Activated CD8-positive, alpha-beta memory T cell treated with anti-CD3 and anti-CD28 coated beads for 24 hours (primary cell): ENCODE measurements around the gene RUNX1.

Source experiments
- DNase-seq: peaks from one replicate; pipeline ENCODE4 v3.0.0-alpha.2; 2020

The RUNX1 gene

DNA sequence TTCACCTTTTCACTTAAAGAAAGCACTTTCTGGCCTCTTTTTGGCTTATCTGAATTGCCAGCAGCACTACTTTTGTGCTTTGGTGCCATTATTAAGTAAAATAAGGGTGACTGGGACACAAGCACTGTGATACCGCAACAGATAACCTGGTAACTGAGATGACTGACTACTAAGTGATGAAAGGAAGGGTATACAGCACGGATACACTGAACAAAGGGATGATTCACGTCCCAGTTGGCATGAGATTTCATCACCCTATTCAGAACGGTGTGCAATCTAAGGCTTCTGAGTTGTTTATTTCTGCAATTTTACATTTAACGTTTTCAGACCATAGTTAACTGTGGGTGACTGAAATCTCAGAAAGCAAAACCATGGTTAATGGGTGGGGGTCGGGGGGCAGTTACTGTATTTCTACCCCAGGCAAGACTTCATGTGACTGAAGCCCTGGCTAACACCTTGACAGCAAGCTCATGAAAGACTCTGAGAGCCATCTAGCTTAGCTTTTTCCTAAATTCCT, 277.5 kb downstream of the RUNX1 start:
- DNase-seq: no peak

DNA sequence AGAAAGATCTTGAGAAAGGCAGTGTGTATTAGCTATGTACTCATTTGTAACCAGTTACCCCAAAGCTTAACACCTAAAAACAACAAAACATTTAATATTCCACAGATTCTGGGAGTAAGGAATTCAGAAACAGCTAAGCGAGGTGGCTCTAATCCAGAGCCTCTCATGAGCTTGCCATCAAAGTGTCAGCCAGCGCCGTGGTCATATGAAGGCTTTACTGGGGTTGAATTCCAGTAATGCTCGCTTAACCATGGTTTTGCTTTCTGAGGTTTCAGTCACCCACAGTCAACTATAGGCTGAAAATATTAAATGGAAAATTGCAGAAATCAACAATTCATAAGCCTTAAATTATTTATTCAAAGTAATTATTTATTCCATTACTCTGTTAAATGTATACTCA, 278.5 kb downstream of the RUNX1 start:
- no peak for DNase-seq

DNA sequence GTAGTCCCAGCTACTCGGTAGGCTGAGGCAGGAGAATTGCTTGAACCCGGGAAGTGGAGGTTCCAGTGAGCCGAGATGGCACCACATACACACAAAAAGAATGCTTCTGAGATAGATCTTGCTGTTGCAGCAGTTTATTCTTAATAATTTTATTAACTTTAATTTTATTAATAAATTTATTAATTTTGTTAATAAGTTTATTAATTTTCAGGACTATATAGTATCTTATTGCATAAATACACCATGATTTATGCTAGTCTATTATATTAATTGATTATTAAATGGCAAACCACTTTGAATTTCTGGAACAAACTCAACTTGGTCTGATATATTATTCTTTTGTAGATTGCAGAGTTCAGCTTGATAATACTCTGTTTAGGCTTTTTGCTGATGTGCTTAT, 280.8 kb downstream of the RUNX1 start:
- DNase-seq: no peak

DNA sequence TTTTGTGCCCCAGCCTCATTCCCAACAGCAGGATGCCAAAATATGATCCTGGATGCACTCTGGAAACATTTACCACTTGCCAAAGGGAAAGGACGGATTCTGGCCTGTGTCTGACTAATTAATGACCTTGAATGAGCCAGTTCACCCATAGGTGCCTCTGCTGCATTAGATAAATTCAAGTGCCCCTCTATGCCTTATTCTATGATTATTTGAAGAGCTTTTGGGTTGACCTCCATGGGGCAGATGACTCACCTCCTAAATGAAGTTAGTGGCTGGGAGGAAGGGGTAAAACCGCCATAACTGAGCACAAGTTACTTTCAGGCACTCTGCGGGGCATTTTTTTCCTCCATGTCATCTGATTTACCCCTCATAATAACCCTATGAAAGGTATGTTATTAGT, 282.2 kb downstream of the RUNX1 start:
- no peak for DNase-seq

DNA sequence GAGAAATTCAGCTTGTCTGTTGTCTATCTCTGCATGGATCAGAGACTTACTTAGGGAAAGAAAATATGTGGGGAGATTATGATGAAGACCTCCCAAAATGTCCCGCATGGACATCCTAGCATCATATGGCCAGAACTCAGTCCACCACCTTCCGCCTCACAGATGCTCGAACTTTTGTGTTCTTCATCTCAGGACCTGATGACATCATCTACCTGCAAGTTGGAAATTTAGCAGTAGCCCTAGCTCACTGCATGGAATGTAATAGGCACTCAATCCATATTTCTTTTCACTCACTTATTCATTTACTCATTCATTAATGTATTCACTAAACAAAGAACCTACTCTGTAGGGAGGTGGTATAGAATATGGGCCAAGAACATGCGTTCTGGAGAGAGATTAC, 283.5 kb downstream of the RUNX1 start:
- DNase-seq: no peak

DNA sequence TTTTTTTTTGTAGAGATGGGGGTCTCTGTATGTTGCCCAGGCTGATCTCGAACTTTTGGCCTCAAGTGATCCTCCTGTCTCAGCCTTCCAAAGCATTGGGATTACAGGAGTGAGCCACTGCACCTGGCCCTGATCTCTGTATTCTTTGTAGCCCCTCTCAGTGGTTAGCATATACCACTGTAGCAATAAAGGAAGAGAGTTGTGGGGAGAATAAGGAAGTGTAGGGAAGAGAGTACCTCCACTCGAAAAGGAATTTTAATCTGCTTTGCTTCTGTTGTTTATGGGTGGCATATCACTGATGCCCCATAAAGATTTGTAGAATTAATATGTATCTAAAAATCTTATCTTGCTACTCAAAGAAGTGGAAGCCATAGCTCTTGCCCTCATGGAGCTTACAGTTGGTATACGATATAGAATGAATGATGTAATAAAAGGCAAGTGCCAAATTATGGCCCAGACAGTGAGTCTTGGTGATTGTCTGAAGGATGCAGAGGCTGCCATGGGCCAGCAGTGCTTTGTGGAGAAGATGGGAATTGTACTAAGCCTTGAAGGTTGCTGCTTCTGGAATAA, 284.3 kb downstream of the RUNX1 start:
- DNase-seq: no peak

DNA sequence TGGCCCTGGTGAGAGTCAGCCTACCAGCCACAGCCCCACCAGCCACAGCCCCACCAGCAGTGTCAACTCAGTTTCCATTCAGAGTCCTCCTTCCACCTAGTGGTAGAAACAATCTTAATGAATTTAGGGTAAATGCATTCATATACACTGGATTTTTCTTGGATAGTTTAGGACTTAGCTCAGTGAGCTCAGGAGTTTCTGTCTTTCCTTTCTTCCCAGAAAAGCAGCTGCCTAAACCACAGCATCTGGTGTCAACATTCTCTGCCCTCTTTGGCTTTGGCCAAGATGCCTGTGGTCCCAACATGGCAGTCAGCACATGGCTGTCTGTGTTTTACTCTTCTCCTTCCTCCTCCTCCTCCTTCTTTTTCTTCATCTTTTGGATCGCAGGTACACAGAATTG, 286.3 kb downstream of the RUNX1 start:
- DNase-seq: no peak

DNA sequence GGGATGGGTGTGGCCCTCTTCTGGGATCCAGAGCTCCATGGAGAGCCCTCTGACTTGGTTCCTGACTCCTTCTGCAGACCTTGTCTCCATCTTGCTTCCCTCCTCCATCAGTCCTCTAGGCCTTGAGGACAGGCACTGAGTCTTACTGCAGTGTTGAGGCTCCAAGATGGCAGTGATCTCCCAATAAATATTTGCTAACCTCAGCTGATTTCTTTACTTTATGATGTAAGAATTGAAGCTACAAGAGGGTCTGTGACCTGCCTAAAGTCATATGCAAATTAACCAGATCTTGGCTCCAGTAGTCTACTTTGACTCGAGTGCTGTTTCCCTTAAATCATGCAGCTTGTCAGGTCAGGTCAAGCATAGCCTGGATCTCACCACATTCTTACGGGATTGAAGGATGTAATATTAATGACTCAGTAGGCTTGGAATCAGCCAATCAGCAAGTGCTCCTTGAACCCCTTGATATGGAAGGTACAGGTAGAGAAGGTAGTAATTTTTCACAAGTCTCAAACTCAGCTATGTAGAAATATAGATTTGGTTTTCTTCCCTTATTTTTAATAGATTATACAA, 287.3 kb downstream of the RUNX1 start:
- DNase-seq: no peak

DNA sequence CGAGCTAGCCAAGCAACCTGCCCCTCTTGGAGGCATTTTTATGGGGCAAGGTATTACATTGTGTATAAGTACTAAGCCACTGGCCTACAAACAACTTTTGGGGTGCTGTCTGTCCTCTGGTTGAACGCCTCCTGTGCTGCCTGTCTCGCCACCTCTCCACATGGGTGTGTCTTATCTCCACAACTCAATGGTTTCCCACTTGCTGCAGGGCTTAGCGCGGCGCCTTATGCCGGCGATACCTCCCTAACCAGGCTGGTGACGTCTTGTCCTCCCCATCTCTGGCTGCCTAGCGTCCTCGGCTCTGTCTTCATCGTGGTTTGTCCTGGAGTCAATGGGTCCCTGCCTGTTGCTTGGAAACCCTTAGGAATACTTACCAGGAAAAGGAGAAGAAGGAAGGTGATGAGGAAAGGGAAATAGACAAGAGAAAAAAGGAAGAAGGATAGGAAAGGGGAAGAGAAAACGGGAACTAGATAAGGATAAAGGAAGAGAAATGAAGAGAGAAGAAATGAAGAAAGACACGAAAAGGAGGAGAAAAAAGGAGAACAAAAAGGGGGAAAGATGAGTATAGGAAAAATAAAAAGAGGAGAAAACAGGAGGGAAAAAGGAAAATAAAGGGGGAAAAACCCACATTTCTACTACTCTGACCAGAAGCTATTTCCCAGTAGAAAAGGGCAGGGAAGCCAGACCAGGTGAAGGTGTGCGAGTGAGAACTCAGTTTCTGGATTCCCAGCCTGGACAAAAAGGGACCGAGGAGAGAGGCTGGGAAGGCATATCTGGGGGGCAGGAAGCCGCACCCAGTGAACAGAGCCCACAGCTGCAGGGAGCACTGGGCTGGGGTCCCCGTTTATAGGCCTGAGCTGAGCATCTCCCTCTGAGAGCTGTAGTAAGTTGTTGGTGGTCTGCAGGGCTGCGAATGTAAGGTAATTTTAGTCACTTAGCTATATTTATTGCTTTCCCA, 294.1 kb downstream of the RUNX1 start:
- no peak for DNase-seq

DNA sequence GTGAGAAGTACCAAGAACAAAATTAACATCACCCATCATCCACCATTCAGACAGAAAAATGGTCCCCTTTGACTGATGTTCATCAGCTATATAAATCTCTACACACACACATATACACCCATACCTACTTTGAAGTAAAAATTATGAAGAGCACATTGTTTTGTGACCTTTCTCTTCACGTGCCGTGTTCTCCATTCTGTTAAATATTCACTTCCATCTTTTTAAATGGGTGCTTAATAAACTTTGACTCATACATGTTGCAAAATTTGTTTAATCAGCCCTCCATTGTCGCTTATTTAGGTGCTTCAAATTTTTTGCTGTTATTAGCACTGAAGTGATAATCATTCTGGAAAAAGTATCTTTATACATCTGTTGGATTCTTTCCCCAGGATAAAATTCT, 300.2 kb downstream of the RUNX1 start:
- DNase-seq: no peak

DNA sequence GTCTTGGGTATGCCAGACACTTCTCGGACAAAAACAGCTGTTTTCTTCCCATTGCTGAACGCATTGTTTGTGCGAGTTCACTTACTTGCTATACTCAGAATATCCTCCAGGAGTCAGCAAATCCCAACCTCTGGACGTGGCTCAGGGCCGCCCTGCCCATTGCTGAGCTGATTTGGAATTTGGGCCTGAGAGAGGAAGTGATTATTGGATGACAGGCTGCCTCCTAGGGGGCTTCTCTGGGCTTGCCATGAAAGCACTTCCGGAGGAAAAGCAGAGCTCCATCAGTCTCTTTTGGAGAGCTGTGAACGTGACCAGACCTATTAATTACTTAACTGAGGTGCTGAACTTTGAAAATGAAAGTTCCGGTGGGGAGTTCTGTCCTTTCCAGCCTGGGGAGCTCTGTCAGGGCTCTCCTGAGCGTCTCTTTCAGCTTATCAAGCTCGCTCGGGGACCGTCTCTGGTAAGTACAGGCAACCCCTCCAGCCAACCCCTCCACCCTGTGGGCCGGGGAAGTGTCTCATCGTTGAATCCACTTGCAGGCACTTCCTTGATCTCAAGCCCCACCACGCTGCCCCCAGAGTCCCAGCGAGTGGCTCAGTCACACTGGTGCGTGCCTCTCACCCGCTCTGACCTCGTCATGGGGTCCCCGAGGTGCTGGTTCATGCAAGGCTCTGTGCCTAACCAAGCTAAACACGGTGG, 303.4 kb downstream of the RUNX1 start:
- peak; percentile 81 for DNase-seq

DNA sequence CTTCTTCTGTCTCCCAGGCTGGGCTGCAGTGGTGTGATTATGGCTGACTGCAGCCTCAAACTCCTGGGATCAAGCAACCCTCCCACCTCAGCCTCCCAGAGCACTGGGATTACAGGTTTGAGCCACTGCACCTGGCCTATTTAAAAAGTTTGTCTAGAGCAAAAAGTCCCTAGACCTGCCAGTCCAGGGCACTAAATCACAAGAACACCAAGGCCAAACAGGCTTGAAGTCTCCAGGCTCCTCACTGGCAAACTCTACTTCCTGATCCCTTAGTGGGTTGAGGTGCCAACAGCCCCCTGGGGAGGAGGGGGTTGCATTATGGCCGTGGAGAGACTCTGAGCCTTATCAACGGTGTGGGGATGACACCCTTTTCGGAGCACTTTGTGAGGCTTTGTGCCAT, 304.3 kb downstream of the RUNX1 start:
- no peak for DNase-seq

DNA sequence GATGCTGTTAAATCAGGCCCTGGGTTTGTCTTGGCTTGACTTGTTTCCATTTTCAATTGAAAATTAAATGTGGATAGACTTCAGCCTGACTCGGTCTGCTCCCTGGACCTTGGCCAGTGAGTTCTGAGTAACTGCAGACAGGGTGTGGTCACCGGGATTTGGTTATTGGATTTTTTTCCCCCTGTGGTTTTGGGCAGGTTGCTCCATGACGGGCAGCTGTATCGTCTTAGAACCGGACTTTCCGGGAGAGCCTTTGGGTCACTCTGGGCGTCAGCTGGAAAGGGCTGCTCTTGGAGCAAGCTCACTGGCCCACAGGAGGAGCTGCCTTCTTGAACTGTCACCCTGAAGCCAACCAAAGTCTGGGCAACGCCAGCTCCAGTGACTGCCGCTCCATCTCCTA, 305.3 kb downstream of the RUNX1 start:
- no peak for DNase-seq

DNA sequence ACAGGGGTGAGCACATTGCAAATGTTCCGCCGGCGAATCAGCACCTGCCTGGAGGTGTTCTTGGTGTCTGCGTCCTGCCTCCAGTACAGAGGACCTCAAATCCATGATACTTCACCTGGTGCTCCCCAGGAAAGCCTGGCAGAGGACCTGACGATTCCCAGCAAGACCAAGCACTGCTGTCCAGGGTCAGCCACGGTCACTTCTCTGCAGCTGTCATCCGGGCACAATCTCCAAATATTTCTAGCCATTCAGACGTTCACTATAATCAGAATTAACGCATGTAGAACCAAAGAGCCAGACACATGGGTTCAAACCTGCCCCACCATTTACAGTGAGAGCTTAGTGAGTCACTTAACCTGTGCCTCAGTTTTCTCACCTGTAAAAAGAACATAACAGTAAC, 305.8 kb downstream of the RUNX1 start:
- no peak for DNase-seq

DNA sequence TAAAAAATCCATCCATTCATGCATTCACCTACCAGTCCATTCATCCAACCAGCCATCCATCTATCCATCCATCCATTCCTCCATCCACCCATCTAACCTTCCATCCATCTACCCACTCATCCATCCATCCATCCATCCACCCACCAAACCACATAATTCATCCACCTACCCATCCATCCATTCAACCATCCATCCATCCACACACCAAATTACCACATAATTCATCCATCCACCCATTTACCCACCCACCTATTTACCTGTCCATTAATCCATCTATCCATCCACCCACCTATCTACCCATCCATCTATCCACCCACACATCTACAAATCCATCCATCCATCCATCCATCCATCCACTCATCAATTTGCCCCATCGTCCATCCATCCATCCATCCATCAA, 308.9 kb downstream of the RUNX1 start:
- no peak for DNase-seq
